KMS-11 (cell line): ENCODE measurements around the gene CDKN2D.
A peak's percentile ranks its signal among the peaks of the same experiment; 100 is the strongest.

Experiments used
- H2AFZ ChIP-seq: fragments of 200-600 bp; sonication (generic); 2 replicates; pipeline ENCODE4 v1.6.1; 2016; ENCODE audit warnings: antibody characterized with exemption, mixed run types, low read depth
- H3K27ac ChIP-seq: fragments of 200-600 bp; sonication (generic); 2 replicates; pipeline ENCODE4 v1.6.1; 2016; ENCODE audit warnings: mild to moderate bottlenecking, mixed run types
- H3K27me3 ChIP-seq: fragments of 200-600 bp; sonication (generic); 2 replicates; pipeline ENCODE4 v1.6.1; 2017; ENCODE audit warnings: mild to moderate bottlenecking, low read depth, mixed run types, moderate library complexity; ENCODE audit not compliant: insufficient read depth
- H3K36me3 ChIP-seq: fragments of 200-600 bp; sonication (generic); 2 replicates; pipeline ENCODE4 v1.6.1; 2017; ENCODE audit warnings: mild to moderate bottlenecking, mixed run types; ENCODE audit not compliant: insufficient read depth
- H3K4me1 ChIP-seq: fragments of 200-600 bp; sonication (generic); 2 replicates; pipeline ENCODE4 v1.6.1; 2016; ENCODE audit warnings: mild to moderate bottlenecking, low read depth, mixed run types; ENCODE audit not compliant: poor library complexity, severe bottlenecking
- H3K4me2 ChIP-seq: fragments of 200-600 bp; sonication (generic); 2 replicates; pipeline ENCODE4 v1.7.0; 2016; ENCODE audit warnings: mild to moderate bottlenecking, mixed run types
- H3K4me3 ChIP-seq: fragments of 200-600 bp; sonication (generic); IDR thresholded peaks from 2 replicates; pipeline ENCODE4 v1.6.1; 2017; ENCODE audit warnings: low read depth, low read length, mixed read lengths; ENCODE audit not compliant: insufficient read depth
- H3K79me2 ChIP-seq: fragments of 200-600 bp; sonication (generic); 2 replicates; pipeline ENCODE4 v1.6.1; 2016; ENCODE audit warnings: low read depth, mixed run types; ENCODE audit not compliant: insufficient read depth
- H3K9ac ChIP-seq: fragments of 200-600 bp; sonication (generic); 2 replicates; pipeline ENCODE4 v1.6.1; 2016; ENCODE audit warnings: mild to moderate bottlenecking, mixed run types
- H4K20me1 ChIP-seq: fragments of 200-600 bp; sonication (generic); 2 replicates; pipeline ENCODE4 v1.6.1; 2016; ENCODE audit warnings: mild to moderate bottlenecking, mixed run types; ENCODE audit not compliant: insufficient read depth
- CTCF ChIP-seq: fragments of 200-600 bp; sonication (generic); conservative IDR thresholded peaks from 2 replicates; pipeline ENCODE4 v1.6.1; 2017; ENCODE audit warnings: low read depth, mild to moderate bottlenecking, antibody characterized with exemption, low read length, moderate library complexity, mixed read lengths

The CDKN2D gene

GRCh38 chr19:10611907-10612306, 43.1 kb upstream of the CDKN2D start:
- H4K20me1 ChIP-seq: no peaks in the 10 kb centered on the region
- TF ChIP-seq CTCF: no peak
- no peaks in the 10 kb centered on the region for H3K79me2 ChIP-seq
- no peaks in the 10 kb centered on the region for H3K36me3 ChIP-seq
- no peak overlapping the region for H3K4me3 ChIP-seq
- H2AFZ ChIP-seq: no peak overlapping the region
- H3K9ac ChIP-seq: no peak overlapping the region
- H3K27ac ChIP-seq: no peak overlapping the region
- H3K4me1 ChIP-seq: no peaks in the 10 kb centered on the region
- no peak overlapping the region for H3K4me2 ChIP-seq
- H3K27me3 ChIP-seq: no peaks in the 10 kb centered on the region

GRCh38 chr19:10604460-10604980, 35.7 kb upstream of the CDKN2D start:
- no peaks in the 10 kb centered on the region for H4K20me1 ChIP-seq
- H3K9ac ChIP-seq: no peak overlapping the region
- H3K4me1 ChIP-seq: no peaks in the 10 kb centered on the region
- peaks cover 12% of the 10 kb centered on the region; the same call in 1 of the 2 replicates for H3K27me3 ChIP-seq
- H3K79me2 ChIP-seq: no peaks in the 10 kb centered on the region
- no peak overlapping the region for H3K27ac ChIP-seq
- no peak overlapping the region for H3K4me2 ChIP-seq
- no peaks in the 10 kb centered on the region for H3K36me3 ChIP-seq
- TF ChIP-seq CTCF: no peak
- no peak overlapping the region for H3K4me3 ChIP-seq
- no peak overlapping the region for H2AFZ ChIP-seq

- Histone ChIP-seq H3K27me3 (peaks cover 14% of the 10 kb centered on the region; the same call in 1 of the 2 replicates), H3K9ac (no peak overlapping the region), H3K79me2 (no peaks in the 10 kb centered on the region), H3K27ac (no peak overlapping the region), H2AFZ (no peak overlapping the region), H3K4me2 (no peak overlapping the region), H4K20me1 (no peaks in the 10 kb centered on the region), H3K36me3 (no peaks in the 10 kb centered on the region), H3K4me1 (no peaks in the 10 kb centered on the region), H3K4me3 (no peak overlapping the region)
- no peak for TF ChIP-seq CTCF
Measured at GRCh38 chr19:10603873-10604459, 35.2 kb upstream of the CDKN2D start.

GRCh38 chr19:10603084-10603872, 34.5 kb upstream of the CDKN2D start:
- H3K27me3 ChIP-seq: peaks cover 14% of the 10 kb centered on the region; the same call in 1 of the 2 replicates
- H3K79me2 ChIP-seq: no peaks in the 10 kb centered on the region
- peak overlapping the region; percentile 95 for H2AFZ ChIP-seq
- peak overlapping the region; percentile 92 for H3K4me2 ChIP-seq
- H3K27ac ChIP-seq: no peak overlapping the region
- no peaks in the 10 kb centered on the region for H3K4me1 ChIP-seq
- H4K20me1 ChIP-seq: no peaks in the 10 kb centered on the region
- H3K9ac ChIP-seq: peak overlapping the region; percentile 20; the same call in 1 of the 2 replicates
- no peak for TF ChIP-seq CTCF
- H3K4me3 ChIP-seq: no peak overlapping the region
- H3K36me3 ChIP-seq: no peaks in the 10 kb centered on the region
